GM12891 (cell line): Measurements from ENCODE around the gene HSP90AB1.

Source experiments
- DNase-seq: peaks from one replicate; pipeline ENCODE4 v3.0.0; 2011; ENCODE audit warnings: low spot score; ENCODE audit not compliant: insufficient read length
- FAIRE-seq: peaks from 2 replicates; lab custom pipeline; 2011; peaks lifted over from hg19 to GRCh38; lab: Jason Lieb, UNC
- PAX5 ChIP-seq: IDR thresholded peaks from 2 replicates; pipeline ENCODE4 v1.6.1; 2011; ENCODE audit warnings: low read length, moderate library complexity, mild to moderate bottlenecking; ENCODE audit not compliant: insufficient read depth, severe bottlenecking
- POLR2A ChIP-seq: IDR thresholded peaks from 2 replicates; pipeline ENCODE4 v1.6.1; 2011; ENCODE audit warnings: low read depth, low read length, control low read depth
- POLR2AphosphoS5 ChIP-seq: IDR thresholded peaks from 2 replicates; pipeline ENCODE4 v1.6.1; 2011; ENCODE audit warnings: low read depth, low read length, control low read depth
- POU2F2 ChIP-seq: IDR thresholded peaks from 2 replicates; pipeline ENCODE4 v1.6.1; 2011; ENCODE audit warnings: low read depth, mild to moderate bottlenecking, control low read depth, low read length, moderate library complexity
- SPI1 ChIP-seq: IDR thresholded peaks from 2 replicates; pipeline ENCODE4 v1.6.1; 2011; ENCODE audit warnings: low read depth, low read length, control low read depth
- TAF1 ChIP-seq: IDR thresholded peaks from 2 replicates; pipeline ENCODE4 v1.6.1; 2011; ENCODE audit warnings: low read depth, low read length, control low read depth

The HSP90AB1 gene

GRCh38 chr6:44235891-44236516 is 10.9 kb upstream of the HSP90AB1 start:
- no peak for DNase-seq
- FAIRE-seq: no peak
- no peak for TF ChIP-seq POLR2AphosphoS5
- TF ChIP-seq SPI1: no peak
- no peak for TF ChIP-seq PAX5
- TF ChIP-seq TAF1: no peak
- TF ChIP-seq POU2F2: no peak
- no peak for TF ChIP-seq POLR2A

- TF ChIP-seq POLR2AphosphoS5 (no peak), TAF1 (no peak), POU2F2 (no peak), PAX5 (no peak), POLR2A (no peak; the same call in 1 of the 2 replicates), SPI1 (no peak)
- DNase-seq (no peak), FAIRE-seq (no peak)
Observed at GRCh38 chr6:44237021-44237812, 9.7 kb upstream of the HSP90AB1 start.

- TF ChIP-seq POU2F2 (0 out of 2 replicates have a peak, but pooled peaks have one; percentile 5), POLR2A (no peak; the same call in 1 of the 2 replicates), POLR2AphosphoS5 (no peak), PAX5 (peak; percentile 87), TAF1 (no peak), SPI1 (no peak)
- DNase-seq (peak; percentile 88), FAIRE-seq (peak; percentile 90)
Observed at GRCh38 chr6:44237813-44238433, 9.0 kb upstream of the HSP90AB1 start.

- DNase-seq (no peak), FAIRE-seq (no peak)
- TF ChIP-seq POLR2AphosphoS5 (no peak), PAX5 (no peak)
Observed at GRCh38 chr6:44238687-44239350, 8.1 kb upstream of the HSP90AB1 start.

GRCh38 chr6:44243345-44243744 is 3.6 kb upstream of the HSP90AB1 start:
- no peak for FAIRE-seq
- no peak for DNase-seq
- TF ChIP-seq POU2F2: no peak
- TF ChIP-seq POLR2AphosphoS5: no peak
- no peak for TF ChIP-seq TAF1
- no peak for TF ChIP-seq PAX5
- TF ChIP-seq POLR2A: no peak
- TF ChIP-seq SPI1: no peak

- DNase-seq (no peak), FAIRE-seq (no peak)
- TF ChIP-seq TAF1: no peak
- no peak for TF ChIP-seq POLR2A
- TF ChIP-seq POLR2AphosphoS5: no peak
- TF ChIP-seq SPI1: no peak
- TF ChIP-seq POU2F2: no peak
- no peak for TF ChIP-seq PAX5
Observed at GRCh38 chr6:44245391-44245911, 1.4 kb upstream of the HSP90AB1 start.

GRCh38 chr6:44245912-44246662 is 814 bp upstream of the HSP90AB1 start:
- FAIRE-seq (peak; percentile 77), DNase-seq (no peak)
- TF ChIP-seq POLR2A: no peak

GRCh38 chr6:44247338-44248302 is 719 bp downstream of the HSP90AB1 start:
- FAIRE-seq (no peak), DNase-seq (no peak)
- no peak for TF ChIP-seq TAF1
- no peak; the same call in 1 of the 2 replicates for TF ChIP-seq POLR2AphosphoS5
- no peak for TF ChIP-seq POU2F2
- no peak for TF ChIP-seq PAX5
- TF ChIP-seq SPI1: no peak
- TF ChIP-seq POLR2A: no peak
